GM04504 (cell line): ENCODE results near the gene MATK.

ENCODE experiments used
- DNase-seq: peaks from one replicate; pipeline ENCODE4 v3.0.0-alpha.2; 2012; ENCODE audit warnings: low read depth

Gene MATK

GRCh38 chr19:3814648-3815047, 28.5 kb upstream of the MATK start:
- DNase-seq, result no peak

- no peak for DNase-seq
Observed at GRCh38 chr19:3813473-3814392, 27.6 kb upstream of the MATK start.

- DNase-seq, result no peak
Observed at GRCh38 chr19:3810708-3811355, 24.7 kb upstream of the MATK start.

DNA sequence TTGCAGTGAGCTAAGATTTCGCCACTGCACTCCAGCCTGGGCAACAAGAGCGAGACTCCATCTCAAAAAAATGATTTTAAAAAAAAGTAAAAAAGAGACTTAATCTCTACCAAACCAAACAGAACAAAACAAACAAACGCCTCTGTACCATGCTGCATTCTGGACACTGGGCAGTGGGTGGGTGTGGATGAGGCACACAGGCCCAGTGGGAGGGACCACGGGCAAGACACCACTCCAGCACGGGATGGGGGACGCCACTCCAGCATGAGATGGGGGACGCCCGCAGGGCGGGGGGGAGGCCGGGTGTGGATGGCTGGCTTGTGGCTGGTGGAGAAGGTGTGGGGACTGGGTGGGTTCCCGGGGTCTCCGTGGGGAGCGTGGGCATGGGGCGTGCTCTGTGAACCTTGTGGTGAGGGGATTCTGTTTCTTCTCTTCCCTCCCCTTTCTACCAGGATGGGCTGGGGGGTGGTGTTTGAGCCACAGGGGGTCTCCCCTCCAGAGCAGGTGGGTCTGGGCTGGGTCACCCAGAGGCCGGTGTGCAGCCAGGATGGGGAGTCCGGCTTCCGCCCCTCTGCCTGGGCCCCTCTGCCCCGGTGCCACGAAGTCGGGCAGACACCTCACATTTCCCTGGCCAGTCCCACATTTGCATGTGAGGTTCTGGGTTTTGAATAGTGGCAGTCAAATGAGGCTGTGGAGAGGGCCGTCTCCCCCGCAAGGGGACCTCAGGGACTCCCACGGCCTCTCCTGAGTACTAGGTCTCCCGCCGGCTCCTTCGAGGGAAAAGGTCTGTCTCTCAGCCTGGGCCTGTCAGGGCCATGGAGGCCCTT, 23.9 kb upstream of the MATK start:
- no peak for DNase-seq

DNA sequence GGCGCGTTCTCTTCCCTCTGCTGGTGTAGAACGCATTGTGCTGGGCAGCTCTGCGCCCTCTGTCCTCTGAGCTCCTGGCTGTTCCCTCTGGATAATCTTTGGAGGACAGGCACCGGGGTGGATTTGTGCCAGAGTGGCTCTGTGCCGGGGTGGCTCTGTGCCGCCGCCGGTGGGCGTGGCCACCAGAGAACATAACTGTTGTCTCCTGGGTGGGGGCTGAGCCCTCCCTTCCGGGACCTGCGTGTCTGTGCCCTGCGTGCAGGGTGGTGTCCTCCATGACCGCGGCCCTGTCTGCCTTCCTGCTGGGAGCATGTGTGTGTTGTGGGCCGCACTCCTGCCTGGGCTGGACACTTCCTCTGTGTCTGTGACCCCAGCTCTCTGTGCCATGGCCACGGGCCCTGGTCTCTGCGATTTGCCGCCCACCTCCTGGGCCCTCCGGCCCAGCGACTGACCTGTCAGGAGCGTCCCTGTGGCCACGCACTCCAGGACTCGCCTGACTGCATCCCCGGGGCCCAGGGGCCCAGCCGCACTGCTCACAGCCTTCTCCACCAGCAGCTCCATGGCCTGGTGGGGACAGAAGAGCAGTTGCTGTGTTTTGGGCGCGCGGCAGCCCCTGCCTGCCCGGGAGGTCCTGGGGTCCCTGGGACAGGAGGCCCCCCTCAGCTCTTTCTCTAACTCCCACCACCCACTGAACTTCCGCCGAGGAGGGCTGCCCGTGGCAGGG, 22.4 kb upstream of the MATK start:
- no peak for DNase-seq

GRCh38 chr19:3807574-3808354, 21.6 kb upstream of the MATK start:
- DNase-seq, result no peak

GRCh38 chr19:3807131-3807480, 20.9 kb upstream of the MATK start:
- no peak for DNase-seq

DNA sequence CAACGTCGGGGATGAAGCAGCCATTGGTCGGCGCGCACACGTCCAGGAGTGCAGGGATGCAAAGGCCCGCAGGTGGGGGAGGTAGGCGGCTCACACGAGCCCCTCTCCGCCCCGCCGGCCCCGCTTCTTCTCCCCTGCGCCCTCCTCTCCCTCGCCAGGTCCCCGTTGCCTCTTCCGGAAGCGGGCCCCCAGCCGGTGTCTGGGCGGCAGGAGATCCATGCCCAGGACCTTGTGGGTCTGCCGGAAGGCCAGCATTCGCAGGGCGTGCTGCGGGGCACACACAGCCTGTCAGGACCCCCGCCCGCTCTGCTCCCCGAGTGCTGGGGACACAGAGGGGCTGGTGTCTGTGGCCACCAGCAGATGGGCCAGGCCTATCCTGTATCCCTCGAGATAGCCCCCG, 19.7 kb upstream of the MATK start:
- no peak for DNase-seq

DNA sequence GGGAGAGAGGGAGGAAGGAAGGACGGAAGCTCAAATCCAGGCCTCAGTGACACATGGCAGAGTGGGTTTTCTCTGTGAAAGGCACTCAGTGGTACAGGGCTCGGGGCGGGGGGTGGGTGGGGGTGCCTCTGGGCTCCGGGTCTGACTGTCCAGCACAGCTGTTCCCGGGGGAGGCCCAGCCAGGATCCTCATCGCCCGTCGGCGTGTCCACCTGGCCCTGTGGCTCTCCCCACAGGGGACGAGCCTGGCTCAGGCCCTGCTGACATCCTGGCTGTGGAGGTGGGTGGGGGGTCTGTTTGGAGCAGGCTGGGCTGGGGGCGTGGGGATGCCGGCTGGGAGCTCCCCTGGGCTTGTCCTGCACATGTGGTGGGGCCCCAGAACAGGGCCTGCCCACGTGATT, 18.2 kb upstream of the MATK start:
- no peak for DNase-seq

DNA sequence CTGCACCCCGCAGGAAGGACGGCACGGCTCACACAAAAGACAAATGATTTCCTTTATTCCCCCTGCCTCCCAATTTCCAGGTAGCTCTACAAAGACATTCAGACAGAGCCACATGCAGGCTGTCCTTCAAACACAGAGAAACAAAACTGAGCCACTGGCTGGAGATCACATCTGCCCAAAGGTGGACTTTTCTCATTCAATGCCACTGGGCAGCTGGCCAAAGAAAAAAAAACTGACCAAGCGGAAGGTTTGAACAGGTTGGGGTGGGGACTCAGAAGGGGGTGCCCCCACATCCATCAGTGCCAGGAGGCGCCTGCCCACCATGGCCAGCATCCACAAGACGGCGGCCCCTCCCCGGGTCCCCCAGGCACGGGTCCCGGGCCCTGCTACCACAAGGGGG, 17.8 kb upstream of the MATK start:
- no peak for DNase-seq

DNA sequence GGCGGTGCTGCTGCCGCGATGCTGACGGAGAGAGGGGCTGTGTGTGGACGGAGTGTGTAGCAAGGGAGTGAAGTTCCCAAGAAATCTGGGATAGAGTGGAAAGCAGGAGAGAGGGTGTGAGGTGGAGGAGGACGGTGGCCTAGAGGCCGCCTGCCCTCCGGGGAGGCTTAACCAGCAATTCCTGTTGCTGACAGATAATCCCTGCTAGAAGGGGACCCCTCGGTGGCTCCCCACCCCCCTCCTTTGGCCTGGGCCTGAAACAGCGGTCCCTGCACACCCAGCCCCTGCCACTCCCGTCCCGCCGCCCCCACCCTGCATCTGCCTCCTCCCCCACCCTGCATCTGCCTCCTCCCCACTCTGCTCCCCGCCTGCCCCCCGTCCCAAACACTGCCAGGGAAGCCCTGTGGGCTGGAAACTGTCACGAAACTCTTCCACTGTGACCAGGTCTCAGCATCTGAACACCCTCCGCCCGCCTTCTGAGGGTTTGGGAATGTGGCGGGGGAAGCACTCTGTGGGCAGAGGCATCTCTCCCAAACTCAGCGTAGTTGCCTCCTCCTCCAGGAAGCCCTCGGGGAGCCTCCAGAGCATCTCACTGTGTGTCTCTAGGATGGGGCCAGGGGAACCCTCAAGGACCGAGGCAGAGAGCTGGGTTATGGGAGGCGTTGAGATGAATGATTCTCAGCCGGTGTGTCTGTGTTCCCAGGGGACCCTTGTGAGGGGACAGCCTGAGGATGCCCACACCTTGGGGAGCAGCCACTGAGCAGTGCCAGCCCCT, 17.1 kb upstream of the MATK start:
- no peak for DNase-seq

DNA sequence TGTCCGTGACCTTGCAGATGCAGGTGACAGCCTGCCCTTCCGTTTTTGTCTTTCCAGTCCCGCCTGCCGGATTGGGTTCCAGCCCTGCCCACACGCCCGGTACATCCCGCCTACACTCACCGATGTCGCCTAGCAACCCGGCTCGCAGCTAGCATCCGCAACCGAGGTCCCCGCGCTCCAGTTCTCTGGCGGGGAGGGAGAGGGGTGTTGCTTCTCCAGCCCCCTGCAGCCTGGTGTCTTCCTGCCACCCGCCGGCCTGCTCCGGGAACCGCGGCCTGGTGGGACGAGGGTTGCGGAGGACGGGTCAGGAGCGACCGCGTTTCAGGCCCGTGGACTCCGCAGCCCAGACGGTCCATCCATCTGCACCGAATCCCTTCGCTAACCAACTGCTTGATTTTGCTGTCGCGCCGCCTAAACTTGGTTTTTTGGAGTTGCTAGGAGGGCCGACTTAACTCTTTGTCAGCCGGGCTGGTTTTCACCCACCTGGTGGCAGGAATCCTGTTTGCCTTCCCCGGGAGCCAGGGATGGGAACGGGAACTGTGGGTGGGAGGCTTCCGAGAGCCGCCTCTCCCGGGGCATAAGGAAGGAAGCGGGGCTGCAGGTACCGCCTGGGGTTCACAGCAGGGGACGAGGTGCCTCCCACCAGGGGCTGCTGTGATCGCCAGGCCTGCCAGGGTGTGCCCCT, 15.4 kb upstream of the MATK start:
- no peak for DNase-seq

- DNase-seq, result no peak
Observed at GRCh38 chr19:3800996-3801395, 14.8 kb upstream of the MATK start.

GRCh38 chr19:3798137-3798536, 12.0 kb upstream of the MATK start:
- DNase-seq, result no peak

- DNase-seq, result no peak
Observed at GRCh38 chr19:3796358-3796757, 10.2 kb upstream of the MATK start.

GRCh38 chr19:3793799-3794198, 7.6 kb upstream of the MATK start:
- no peak for DNase-seq

DNA sequence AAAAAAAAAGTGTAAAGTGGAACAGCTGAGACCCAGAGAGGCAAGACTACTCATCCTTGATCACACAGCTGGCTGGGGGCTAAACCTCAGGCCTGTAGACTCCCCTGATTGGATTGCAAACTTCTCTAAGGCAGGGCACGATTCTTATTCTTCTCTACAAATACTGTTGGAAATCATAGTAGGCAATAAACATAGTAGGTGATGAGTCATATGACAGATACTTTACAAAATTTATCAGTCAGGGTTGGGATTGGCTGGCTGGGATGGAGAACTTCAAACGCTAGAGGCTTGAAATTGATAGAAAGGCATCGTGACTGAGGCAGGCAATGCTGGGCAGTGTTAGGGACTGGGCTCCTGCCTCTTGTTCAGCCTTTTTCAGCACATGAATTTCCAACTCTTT, 5.9 kb upstream of the MATK start:
- no peak for DNase-seq

- no peak for DNase-seq
Observed at GRCh38 chr19:3790941-3791340, 4.8 kb upstream of the MATK start.

DNA sequence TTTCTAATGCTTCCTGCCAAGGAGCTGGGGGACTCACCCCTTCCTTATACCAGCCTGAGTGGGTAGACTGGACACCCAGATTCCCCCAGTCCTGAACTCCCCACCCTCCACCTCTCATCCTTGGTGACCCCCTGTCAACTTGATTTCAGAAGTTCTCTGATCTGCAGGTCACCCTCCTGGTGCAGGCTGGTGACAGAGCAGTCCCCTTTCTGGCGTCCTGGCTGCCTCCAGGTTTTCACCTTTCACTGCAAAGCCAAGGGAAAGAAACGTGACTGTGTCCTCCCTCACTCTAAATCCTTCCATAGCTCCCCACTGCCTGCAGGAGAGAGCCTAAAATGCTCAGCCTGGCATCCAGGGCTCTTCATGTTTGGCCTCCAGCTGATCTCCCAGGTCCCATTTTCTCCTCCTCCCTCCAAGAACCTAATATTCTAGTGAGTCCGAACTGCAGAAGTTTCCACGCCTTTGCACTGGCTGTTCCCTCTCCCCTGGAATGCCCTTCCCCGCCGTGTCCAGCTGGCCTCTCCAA, 4.1 kb upstream of the MATK start:
- DNase-seq, result no peak
